Middle frontal gyrus (tissue), 1 donor: ENCODE data around the gene LDB2.

ENCODE experiments used
- DNase-seq: peaks from one replicate; pipeline ENCODE4 v3.0.0-alpha.2; 2015; ENCODE audit warnings: low spot score; ENCODE audit errors: extremely low spot score

LDB2 gene

DNA sequence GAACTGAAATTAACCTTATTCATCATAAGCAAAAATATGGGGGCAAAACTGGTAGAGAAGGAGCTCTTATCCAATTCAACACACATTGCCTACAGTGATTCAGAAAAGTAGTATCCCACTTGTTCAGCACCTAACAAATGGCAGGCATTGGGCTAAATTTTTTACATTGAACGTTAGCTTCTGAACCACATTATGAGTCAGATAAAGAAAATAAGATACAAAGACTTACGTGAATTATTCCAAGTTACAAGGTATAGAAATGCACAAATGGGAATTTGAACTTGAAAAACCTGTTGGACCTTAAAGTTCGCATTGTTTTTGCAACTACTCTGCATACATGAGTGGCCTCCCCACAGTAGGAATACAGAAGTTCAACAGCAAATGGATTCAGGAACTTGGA, 210.6 kb downstream of the LDB2 start:
- no peak for DNase-seq

DNA sequence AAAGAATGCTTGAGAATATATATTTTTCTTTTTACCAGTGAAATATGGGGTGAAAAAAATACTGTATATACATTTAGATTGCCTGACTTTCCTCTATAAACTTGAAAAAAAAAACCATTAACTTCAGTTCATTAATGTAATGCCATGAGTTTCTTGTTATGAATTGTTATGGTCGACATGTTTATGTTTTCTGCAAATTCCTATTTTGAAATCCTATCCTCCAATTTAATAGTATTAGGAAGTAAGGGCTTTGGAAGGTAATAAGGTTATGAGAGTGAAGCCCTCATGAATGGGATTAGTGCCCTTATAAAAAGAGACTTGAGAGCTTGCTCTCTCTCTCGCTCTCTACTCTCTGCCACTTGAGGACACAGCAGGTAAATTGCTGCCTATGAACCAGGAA, 211.4 kb downstream of the LDB2 start:
- no peak for DNase-seq

DNA sequence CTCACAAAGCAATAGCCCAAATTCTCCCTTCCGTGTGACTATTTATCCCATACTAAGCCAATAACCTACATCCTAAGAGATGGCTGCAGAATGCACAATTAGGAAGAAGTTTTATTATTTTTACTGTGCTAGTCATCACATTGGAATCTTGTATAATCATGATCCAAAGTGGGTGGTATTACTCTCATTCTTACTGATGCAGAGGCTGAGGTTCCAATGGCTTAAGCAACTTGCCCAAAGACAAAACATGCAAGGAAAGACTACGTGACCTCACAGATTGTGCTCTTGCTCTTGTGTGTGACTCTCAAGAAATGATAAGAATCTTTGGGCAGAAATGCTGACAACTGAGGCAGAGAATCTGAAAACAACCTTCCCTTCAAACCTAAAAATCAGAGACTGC, 212.2 kb downstream of the LDB2 start:
- no peak for DNase-seq

DNA sequence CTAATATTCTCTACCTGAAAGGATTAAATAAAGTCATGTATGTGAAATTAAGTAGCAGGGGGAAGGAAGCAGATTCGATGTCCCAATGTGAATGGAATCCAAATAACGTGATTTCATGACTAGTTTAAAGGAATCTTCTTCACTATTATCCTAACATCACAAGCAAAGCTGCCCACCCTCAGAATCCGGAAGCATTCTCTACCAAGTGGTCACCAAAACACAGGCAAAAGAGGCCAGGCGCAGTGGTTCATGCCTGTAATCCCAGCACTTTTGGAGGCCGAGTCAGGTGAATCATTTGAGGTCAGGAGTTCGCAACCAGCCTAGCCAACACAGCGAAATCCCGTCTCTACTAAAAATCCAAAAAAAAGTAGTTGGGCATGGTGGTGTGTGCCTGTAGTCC, 212.9 kb downstream of the LDB2 start:
- DNase-seq, result no peak

DNA sequence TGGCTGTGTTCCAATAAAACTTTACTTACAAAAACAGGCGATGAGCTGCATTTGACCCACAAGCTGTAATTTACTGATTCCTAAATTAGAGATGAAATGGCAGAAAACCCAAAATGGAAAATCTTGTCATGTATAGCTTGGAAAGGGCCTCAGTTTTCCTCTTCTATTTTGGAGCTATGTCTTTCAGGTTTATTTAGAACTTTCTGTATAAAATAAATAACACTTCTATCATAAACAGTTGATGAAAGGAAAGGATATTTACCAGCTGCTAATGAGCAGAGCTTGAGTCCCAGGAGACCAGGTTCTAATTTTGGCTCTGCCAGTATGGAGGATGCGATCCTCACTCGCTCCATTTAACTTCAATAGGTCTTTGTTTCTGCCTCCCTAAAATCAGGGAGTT, 213.5 kb downstream of the LDB2 start:
- DNase-seq, result no peak

DNA sequence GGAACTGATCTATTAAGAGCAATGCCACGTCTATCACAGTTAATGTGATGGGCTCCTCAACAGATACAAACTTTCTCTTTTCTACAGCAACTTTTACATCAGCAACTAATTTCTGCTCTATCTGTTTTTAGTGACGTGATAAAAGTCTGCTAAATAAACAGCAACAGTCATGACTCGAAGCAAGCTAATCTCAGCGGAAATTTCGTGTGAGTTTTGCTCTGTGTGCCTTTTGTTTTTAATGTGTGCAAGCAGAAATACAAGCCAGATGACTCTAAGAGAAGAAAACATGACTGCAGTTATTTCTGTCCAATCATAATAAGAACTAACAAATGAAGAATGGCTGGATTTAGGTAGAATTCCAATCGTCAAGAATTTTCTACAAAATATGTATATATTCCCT, 214.3 kb downstream of the LDB2 start:
- DNase-seq, result no peak

DNA sequence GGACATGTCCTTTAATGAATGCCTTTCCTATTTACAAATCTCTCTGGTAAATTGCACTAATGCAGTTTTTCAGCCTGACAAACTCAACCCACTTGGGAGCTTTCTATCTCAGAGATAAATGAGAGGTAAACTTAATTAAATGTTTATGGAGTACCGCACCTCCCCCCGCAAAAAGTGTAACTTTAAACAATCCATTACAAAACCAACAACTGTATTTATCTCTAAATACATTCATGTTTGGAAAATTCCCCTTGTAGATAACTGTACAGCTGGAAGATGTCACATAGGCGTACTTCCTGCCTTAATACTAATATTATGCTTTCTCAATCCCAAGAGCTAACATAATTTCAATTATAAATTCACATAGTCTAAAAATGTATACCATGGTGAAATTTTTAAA, 215.5 kb downstream of the LDB2 start:
- no peak for DNase-seq

DNA sequence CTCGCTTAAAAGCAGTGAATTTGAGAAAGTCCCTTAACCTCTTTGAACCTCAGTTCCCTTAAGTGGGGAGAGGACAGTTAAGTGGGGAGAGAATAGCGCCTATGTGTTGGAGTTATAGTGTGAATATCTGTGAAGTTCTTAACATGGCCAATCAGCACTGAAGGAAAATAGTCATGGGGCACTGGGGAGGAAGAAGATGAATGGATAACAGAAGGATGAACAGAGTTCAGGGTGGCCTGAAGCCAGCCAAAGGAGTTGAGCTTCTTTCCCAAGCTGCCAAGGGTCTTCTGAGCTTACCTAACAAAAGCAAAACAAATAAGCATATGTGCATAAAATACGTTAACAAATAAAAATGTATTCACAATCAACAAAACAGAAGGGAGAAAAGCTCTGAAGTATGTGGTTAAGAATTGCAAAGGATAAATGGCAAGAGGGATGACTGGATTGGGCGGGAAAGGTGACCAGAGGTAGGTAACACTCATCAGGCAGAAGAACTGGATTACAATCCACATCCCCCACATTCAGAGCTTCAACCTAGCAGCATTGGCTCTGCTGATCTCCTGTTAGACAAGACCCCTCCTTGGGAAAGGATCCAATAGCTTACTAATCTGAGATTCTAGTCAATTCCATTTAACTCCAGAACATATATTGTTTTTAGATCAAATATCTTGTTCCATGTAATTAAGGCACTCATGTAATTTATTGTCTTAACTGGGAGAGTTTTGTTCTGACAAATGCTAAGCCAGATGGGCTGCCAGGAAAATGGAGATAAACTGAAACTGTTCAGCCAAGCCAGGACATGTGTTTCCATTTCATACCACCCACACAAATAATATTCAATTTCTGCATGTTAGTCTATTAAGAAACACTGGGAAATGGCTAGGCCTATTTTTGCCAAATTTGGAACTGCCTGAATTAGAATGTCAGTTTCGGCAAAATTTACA, 221.2 kb downstream of the LDB2 start:
- no peak for DNase-seq

DNA sequence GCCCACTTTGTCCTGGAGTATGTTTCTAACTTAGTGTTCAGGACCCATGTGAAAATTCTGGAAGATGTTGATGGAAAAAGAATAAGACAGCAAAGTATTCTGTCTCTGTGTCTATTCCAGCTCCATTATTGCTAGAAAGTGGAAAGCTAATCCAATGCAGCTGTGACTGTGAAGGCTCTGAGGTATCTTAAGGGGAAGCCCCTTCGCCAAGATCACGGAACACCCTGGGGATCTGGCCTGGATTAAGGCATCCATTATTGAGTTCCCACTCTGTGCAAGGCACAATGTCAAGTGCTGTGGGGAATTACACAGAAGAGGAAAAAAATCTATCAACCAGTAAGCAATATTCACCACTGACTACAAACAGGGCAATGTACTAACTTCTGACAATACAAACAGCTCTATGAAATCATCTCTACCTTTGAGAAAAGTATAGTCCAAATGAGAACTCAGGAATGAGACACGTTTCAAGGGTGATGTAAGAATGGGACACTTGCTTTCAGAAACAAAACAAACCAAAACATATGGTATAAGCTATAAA, 222.1 kb downstream of the LDB2 start:
- no peak for DNase-seq

DNA sequence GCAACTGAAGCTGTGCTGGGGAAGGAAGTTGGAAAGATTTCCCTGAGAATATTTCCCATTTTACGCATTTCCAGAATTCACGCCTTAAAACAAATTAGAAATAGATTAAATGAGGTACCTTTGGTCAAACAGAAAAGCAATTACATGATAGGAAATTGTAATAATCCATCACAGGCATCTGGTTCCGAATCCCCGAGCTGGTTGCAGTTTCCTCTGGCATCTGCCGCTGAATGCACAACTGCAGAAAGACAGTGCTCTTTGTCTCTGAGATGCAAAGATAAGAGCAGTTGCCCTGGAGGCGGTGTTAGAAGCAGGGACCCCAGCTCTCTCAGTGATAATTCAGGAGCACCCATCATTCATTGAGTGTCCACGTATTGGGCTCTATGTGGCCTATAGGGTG, 224.4 kb downstream of the LDB2 start:
- DNase-seq, result no peak

DNA sequence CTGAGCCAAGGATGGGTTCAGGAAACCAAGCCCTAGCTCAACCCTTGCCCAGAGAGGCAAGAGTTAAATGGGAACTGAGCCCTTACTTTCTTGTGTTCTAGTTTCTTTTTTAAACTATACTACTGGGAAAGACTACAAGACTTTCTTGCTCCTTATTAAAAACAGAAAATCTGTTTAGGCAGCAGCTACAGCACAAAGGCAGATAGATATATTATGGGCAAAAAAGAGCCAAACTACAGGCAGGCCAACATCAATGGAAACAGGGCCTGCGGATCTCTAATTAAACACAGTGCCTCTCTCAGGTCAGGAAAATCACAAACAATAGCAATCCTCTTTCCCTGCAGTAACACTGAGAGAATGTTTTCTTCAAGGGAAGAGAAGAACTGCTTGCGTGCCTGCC, 226.0 kb downstream of the LDB2 start:
- no peak for DNase-seq

DNA sequence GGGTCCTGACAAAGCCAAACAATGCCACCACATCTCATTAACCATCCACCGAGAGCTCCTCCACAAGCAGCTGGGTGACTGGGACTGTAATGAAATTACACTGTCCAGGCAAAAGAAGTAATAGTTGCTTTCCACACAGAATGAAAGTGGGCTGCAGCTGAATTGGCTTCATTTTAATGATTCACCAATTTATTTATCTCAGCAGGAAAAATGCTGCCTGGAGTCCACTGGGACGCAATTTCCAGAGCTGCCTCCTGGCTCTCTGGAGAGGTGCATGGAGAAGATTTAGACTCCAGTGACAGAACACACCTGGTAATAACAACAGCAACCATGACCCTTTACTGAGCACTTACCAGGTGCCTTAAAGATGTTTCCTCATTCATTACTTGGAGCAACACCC, 226.7 kb downstream of the LDB2 start:
- no peak for DNase-seq

DNA sequence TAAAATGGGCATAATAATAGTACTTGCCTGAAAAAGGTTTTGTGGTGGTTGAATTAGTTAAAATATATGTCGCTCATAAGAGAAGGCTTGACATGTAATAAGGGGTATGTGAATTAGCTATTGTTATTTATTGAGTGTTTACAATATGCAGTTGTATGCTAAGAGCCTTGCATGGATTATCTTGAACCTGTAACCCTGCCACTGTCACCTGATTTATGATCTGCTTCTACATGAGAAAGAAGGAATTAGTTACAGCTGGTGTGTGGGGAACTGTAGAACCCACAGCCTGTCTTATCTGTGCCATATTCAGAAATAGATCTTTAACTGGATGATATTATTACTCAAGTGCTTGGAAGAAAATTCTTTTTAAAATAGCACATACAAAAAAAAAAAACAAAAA, 227.7 kb downstream of the LDB2 start:
- DNase-seq, result no peak

DNA sequence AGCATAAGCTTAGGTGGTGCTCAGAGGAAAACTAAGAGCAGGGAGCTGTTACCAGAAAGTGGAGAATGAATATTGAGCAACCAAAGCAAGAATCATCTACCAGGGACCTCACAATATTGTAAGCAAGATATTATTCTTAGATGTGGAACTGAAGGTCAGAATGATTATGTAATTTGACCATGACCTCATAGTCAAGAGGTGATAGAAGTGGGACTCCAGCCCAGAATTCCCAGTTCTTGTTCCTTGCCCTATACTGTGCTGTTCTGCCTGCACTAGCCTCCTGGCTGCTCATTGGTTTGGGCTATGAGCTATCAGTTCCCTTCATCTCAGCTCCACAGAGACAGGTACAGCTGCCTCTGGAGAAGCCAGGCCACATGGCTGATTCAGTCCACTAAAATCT, 229.4 kb downstream of the LDB2 start:
- no peak for DNase-seq

DNA sequence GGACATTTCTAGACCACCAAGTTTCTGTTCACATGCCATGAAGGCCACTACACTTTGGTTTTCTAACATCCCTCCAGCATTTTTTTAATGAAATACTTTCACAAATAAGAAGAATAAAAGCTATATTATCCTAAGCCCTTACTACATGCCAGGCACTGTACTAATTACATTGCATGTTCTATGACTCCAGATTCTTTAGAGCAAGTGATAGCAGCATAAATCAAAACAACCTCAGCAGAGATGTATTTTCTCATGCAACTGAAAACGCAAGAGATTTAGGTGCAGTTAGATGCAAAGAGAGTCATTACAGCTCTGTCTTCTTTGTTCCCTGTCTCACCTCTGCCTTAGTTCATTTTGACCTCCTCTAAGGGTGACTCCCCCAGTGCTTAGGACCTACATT, 230.0 kb downstream of the LDB2 start:
- DNase-seq, result no peak

DNA sequence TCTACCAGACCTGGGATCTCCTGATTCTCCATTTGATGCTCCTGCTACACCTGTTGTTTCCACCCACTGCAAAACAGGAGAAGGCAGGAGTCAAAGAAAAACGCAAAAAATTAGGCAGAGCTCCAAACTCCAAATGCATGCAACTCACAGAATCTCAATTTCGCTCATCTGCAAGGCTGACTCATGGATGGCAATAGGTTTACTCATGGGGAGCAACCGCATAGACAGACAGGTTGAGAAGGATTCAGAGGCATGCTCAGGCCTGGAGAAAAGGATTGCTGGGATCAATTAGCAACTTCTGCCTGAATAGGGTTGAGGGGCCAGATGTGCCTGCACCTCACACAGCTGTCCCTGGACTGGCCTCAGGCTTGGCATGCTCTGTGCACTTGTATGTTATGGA, 231.0 kb downstream of the LDB2 start:
- DNase-seq, result no peak

DNA sequence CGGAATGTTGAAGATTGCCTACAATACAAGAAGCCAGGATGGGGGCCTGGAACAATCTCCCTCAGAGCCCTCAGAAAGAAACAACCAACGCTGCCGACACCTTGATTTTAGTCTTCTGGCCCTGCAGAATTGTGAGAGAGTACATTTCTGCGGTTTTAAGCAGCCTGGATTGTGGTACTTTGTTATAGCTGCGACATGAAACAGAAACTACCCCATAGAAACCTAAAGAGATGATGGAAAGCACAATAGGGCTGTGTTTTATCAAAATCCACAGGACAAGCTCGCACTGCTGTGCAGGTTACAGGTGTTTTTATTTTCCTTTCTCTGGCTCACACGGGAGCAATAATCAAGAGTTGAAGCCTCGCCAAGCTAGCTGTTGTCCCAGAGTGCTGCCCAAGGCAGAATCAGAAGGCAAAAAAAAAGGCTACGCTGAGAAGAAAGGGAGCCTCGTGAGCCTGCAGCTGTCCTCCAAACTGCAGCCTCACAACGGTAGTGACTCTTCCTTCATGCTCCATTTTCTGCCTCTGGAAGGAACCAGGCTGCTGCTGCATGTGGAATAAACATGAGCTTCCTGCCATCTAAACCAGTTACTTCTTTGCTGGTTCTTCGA, 232.4 kb downstream of the LDB2 start:
- DNase-seq, result no peak

DNA sequence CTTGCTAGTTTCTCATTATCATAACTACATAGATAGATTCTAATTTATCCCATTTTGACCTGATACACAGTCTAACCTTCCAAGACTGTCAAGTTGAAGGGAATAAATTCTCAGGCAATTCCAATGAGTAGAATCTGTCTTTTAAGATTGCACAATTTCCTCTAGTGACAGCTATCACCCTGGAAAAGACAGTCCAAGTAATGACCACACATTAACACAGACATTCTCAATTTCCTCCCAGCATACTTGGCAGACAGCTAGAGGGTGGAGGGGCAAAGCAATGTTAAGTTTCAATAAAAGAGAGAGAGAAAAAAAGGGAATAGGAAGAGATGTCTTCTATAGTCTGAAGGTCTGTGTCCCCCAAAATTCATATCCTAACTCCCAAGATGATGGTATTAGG, 234.7 kb downstream of the LDB2 start:
- no peak for DNase-seq

DNA sequence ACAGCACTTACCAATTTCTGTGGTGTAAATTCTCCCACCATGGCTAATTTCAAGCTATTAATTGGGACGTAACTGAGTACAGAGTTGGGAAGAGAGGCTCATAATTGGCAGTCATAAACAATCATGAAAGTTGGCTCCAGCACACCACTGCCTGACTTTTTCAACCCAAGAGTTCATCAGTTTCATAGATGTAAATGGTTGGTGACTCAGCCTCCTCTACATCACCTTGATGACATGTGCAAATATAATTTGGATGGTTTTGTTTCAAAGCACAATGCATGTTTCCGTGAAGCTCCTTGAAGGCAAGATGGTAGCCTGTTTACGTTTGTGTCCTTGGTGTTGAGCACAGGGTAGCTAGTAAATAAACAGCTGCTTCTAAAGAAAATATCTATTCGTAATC, 235.1 kb downstream of the LDB2 start:
- no peak for DNase-seq

DNA sequence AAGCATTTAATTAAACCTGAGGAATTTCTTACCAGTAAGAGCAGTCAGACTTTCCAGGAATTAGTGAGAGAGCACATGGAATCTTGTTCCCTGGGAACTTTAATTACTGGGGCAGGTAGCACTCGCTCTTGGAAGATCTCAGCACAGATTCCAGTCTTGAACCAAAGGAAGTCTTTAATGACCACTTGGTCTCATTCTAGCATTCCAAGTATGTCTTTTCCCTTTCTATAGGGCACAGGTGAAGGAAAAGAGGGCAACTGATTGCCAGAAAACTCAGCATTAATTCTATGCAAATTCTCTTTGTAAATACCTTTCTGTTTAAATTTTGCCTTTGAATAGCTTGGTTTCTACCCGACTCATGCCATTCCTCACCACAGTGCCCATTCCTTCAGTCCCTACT, 236.6 kb downstream of the LDB2 start:
- DNase-seq, result no peak

DNA sequence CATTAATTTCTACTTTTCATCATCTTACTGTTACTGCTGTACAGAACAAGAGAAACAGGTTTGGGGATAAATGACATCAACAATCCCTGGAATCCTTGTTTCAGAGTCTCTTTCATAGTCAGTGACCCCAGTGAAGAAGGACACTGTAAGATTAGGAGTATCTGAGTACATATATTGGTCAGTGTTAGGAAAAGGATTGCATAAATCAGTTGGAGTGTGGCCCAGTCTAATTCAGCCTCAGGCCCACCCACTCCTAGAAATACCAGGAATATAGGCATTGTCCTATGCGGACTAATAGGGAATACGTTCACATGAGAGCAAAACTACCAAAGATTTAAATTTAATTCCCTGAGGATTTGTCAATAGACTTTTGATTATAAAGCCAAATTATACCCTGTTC, 237.8 kb downstream of the LDB2 start:
- DNase-seq, result no peak

DNA sequence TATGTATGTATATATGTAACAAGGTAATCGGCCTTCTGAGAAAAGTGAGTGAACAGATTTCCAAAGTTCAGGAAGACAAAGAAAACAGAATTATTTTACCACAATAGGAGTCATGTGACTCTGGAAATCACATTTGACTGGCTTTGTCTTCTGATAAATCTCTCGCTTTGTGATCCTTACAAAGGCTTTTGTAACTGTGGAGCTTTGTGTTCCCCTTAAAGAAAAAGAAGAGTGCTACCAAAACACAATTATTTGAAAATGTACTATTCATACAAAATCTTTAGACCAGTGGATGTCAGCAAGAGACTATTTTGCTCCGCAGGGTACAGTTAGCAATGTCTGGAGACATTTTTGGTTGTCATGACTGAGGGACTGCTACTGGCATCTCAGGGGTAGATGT, 238.8 kb downstream of the LDB2 start:
- no peak for DNase-seq

DNA sequence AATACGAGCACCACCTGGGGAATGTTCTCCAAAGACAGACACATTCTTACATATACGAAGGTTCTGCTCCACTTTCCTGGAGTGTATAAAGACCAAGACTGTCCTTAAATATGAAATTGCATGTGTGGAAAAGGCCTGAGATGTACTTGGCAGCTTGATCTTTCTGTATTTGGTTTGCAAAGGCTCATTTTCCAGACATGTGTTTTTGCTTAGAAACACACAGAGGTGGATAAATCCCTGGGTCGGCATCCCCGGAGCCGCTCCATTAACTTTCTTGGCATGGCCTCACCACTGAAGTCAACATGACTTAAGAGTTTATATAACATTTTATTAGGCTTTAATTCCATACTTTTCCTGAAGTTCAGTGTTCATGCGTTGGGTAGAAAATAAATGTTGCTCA, 239.4 kb downstream of the LDB2 start:
- DNase-seq, result no peak
